Liver (tissue), 9 donors: ENCODE results near the gene METTL8. TPM values are rescaled to one million over a fixed set of nuclear protein-coding genes. Genes with fewer than 3 reads are reported as not detected.

Source experiments
- DNase-seq: peaks from one replicate; pipeline ENCODE4 v3.0.0-alpha.2; 2017; ENCODE audit warnings: low spot score
- H3K27ac ChIP-seq, 2 donors: one replicate each; pipeline ENCODE4 v1.7.0; 2013; ENCODE audit warnings: inconsistent platforms in 2 of 2, low read length in 2 of 2, control low read depth in 1 of 2, low read depth in 1 of 2, mild to moderate bottlenecking in 1 of 2
- H3K27me3 ChIP-seq, 4 donors: one replicate each; pipeline versions ENCODE4 v1.6.1 to v1.7.0; 2013; ENCODE audit warnings: low read length in 3 of 4, inconsistent platforms in 1 of 4, mild to moderate bottlenecking in 1 of 4, moderate library complexity in 1 of 4; ENCODE audit not compliant: control insufficient read depth in 4 of 4, insufficient read depth in 4 of 4
- H3K36me3 ChIP-seq, 4 donors: one replicate each; pipeline versions ENCODE4 v1.6.1 to v1.7.0; 2013; ENCODE audit warnings: low read length in 3 of 4, mild to moderate bottlenecking in 3 of 4, low read depth in 1 of 4, moderate library complexity in 1 of 4; ENCODE audit not compliant: control insufficient read depth in 4 of 4, insufficient read depth in 3 of 4
- H3K4me1 ChIP-seq, 4 donors: one replicate each; pipeline versions ENCODE4 v1.6.1 to v1.7.0; 2013; ENCODE audit warnings: low read length in 3 of 4, mild to moderate bottlenecking in 3 of 4, moderate library complexity in 1 of 4; ENCODE audit not compliant: control insufficient read depth in 4 of 4, insufficient read depth in 4 of 4
- H3K4me3 ChIP-seq, 3 donors: one replicate each; pipeline versions ENCODE4 v1.6.1 to v1.7.0; 2013; ENCODE audit warnings: low read length in 3 of 3, control low read depth in 1 of 3, low read depth in 1 of 3, mild to moderate bottlenecking in 1 of 3
- H3K9ac ChIP-seq, 2 donors: one replicate each; pipeline ENCODE4 v1.7.0; 2013; ENCODE audit warnings: low read length in 2 of 2, mild to moderate bottlenecking in 2 of 2, moderate library complexity in 2 of 2, control low read depth in 1 of 2, low read depth in 1 of 2
- H3K9me3 ChIP-seq, 4 donors: one replicate each; pipeline versions ENCODE4 v1.6.1 to v1.7.0; 2013; ENCODE audit warnings: low read length in 3 of 4; ENCODE audit not compliant: control insufficient read depth in 4 of 4
- CTCF ChIP-seq: fragments of 150-350 bp; IDR thresholded peaks from 2 replicates; pipeline ENCODE4 v1.5.1; 2017; ENCODE audit warnings: improper control_type of control experiment, low read depth, low read length; ENCODE audit not compliant: missing input control
- EGR1 ChIP-seq, 2 donors: IDR thresholded peaks; 2 replicates each; pipeline ENCODE4 v1.6.1; 2016 to 2018; ENCODE audit warnings: antibody characterized with exemption in 2 of 2, low read depth in 2 of 2
- FOXA2 ChIP-seq: IDR thresholded peaks from 2 replicates; pipeline ENCODE4 v1.6.1; 2016; ENCODE audit warnings: antibody characterized with exemption
- GABPA ChIP-seq, 2 donors: IDR thresholded peaks in 1 of 2; conservative IDR thresholded peaks in 1 of 2; 2 replicates each; pipeline ENCODE4 v1.6.1; 2016; ENCODE audit warnings: antibody characterized with exemption in 2 of 2, mild to moderate bottlenecking in 1 of 2, moderate library complexity in 1 of 2
- HNF4A ChIP-seq, 2 donors: conservative IDR thresholded peaks; 2 replicates each; pipeline ENCODE4 v1.6.1; 2016; ENCODE audit warnings: antibody characterized with exemption in 2 of 2, mild to moderate bottlenecking in 2 of 2
- HNF4G ChIP-seq: IDR thresholded peaks from 2 replicates; pipeline ENCODE4 v1.6.1; 2016; ENCODE audit warnings: antibody characterized with exemption
- JUND ChIP-seq, 2 donors: IDR thresholded peaks; 2 replicates each; pipeline ENCODE4 v1.6.1; 2016; ENCODE audit warnings: antibody characterized with exemption in 2 of 2
- MAX ChIP-seq: IDR thresholded peaks from 2 replicates; pipeline ENCODE4 v1.6.1; 2016; ENCODE audit warnings: antibody characterized with exemption
- NR2F2 ChIP-seq: IDR thresholded peaks from 2 replicates; pipeline ENCODE4 v1.6.1; 2016; ENCODE audit warnings: antibody characterized with exemption
- RAD21 ChIP-seq, 2 donors: IDR thresholded peaks; 2 replicates each; pipeline ENCODE4 v1.6.1; 2016; ENCODE audit warnings: antibody characterized with exemption in 2 of 2, mild to moderate bottlenecking in 2 of 2
- REST ChIP-seq: IDR thresholded peaks from 2 replicates; pipeline ENCODE4 v1.6.1; 2016; ENCODE audit warnings: antibody characterized with exemption, mild to moderate bottlenecking
- RXRA ChIP-seq, 2 donors: IDR thresholded peaks; 2 replicates each; pipeline ENCODE4 v1.6.1; 2017 to 2018; ENCODE audit warnings: antibody characterized with exemption in 2 of 2, mild to moderate bottlenecking in 1 of 2
- SP1 ChIP-seq: IDR thresholded peaks from 2 replicates; pipeline ENCODE4 v1.6.1; 2018; ENCODE audit warnings: antibody characterized with exemption, mild to moderate bottlenecking
- YY1 ChIP-seq: IDR thresholded peaks from 2 replicates; pipeline ENCODE4 v1.6.1; 2016; ENCODE audit warnings: antibody characterized with exemption, mild to moderate bottlenecking
- WGBS: extraction: QIAGEN DNeasy Blood & Tissue Kit; methylation state at CpG from one replicate; pipeline ENCODE4 v1.1.7; 2013; 5-methylcytosine and 5-hydroxymethylcytosine counted together
- polyA plus RNA-seq, 2 donors: library from polyadenylated mRNA; stranded (reverse) in 1 of 2; unstranded in 1 of 2; fragments of 200-250 nt in 1 of 2; fragments of >200 nt in 1 of 2; fragmentation: Nextera tagmentation in 1 of 2; extraction: Ambion mirVana in 1 of 2; gene quantifications; one replicate each; pipeline versions ENCODE4 v1.2.1 to v1.2.3, GENCODE V29; 2013 to 2015
- total RNA-seq, 2 donors: library from RNA; depleted of rRNA; stranded (reverse); fragments of >200 nt; gene quantifications; one replicate each; pipeline ENCODE4 v1.2.3, GENCODE V29; 2014
- donor health status: healthy.
- donor health status: healthy.
- donor health status: healthy.
- donor health status: healthy.
- donor health status: healthy.

METTL8 gene
- total and polyA plus RNA-seq, 4 donors = 3.6 to 8.1 (median 5.9) TPM

- no peak for DNase-seq
- no peak overlapping the region for H3K9ac ChIP-seq
- H3K9me3 ChIP-seq = no peaks in the 10 kb centered on the region
- no peaks in the 10 kb centered on the region for H3K27me3 ChIP-seq
- no peaks in the 10 kb centered on the region for H3K36me3 ChIP-seq
- WGBS = 85% methylated on average over 1 of the region's 1 CpG
- H3K4me1 ChIP-seq = no peaks in the 10 kb centered on the region
- no peak overlapping the region for H3K4me3 ChIP-seq
- H3K27ac ChIP-seq = no peak overlapping the region
- TF ChIP-seq RXRA (IDR thresholded peaks at IDR 0.05) = no peak
- TF ChIP-seq GABPA (IDR thresholded peaks at IDR 0.05 in 1 of 2, conservative IDR thresholded peaks at IDR 0.05 in 1 of 2) = no peak
- no peak for TF ChIP-seq FOXA2
- TF ChIP-seq EGR1 (IDR thresholded peaks at IDR 0.05; ENCODE audit: low read depth in 2 of 2) = no peak
- no peak for TF ChIP-seq RAD21 (IDR thresholded peaks at IDR 0.05)
- no peak for TF ChIP-seq JUND (IDR thresholded peaks at IDR 0.05)
- TF ChIP-seq SP1 = no peak
- TF ChIP-seq REST = no peak
- no peak for TF ChIP-seq HNF4A (conservative IDR thresholded peaks at IDR 0.05)
- TF ChIP-seq HNF4G = no peak
- no peak for TF ChIP-seq YY1
- TF ChIP-seq CTCF = no peak
- no peak for TF ChIP-seq MAX
- TF ChIP-seq NR2F2 = no peak
Observed at GRCh38 chr2:171406044-171406443, 27.7 kb downstream of the METTL8 start.

- Histone ChIP-seq H3K9me3 (no peaks in the 10 kb centered on the region), H3K4me3 (no peak overlapping the region), H3K27me3 (no peaks in the 10 kb centered on the region), H3K9ac (no peak overlapping the region), H3K36me3 (no peaks in the 10 kb centered on the region), H3K4me1 (no peaks in the 10 kb centered on the region), H3K27ac (no peak overlapping the region)
- DNase-seq = no peak
- TF ChIP-seq MAX (no peak), RAD21 (IDR thresholded peaks at IDR 0.05) (no peak), REST (no peak)
- WGBS = 93% methylated on average over 1 of the region's 1 CpG
Observed at GRCh38 chr2:171405546-171405945, 28.2 kb downstream of the METTL8 start.
